ENCODE results near the gene CLCN3. TPM values are rescaled to one million over a fixed set of nuclear protein-coding genes. Genes with fewer than 3 reads are reported as not detected.
A peak's percentile ranks its signal among the peaks of the same experiment; 100 is the strongest.

Gene CLCN3
- total and polyA plus RNA-seq, 9 of the 15 experiments (the other 6 are each of a cell fraction or from before 2014, with no cell fraction given), result 12.7 to 60.6 (median 38.5) TPM

GRCh38 chr4:169649545-169650226 lies 29.3 kb downstream of the CLCN3 start (continued):
- TF ChIP-seq THRB (CRISPR knock-in tag; conservative IDR thresholded peaks at IDR 0.05) (no peak), CHD7 (IDR thresholded peaks at IDR 0.05; ENCODE audit: low read depth, low read length) (no peak), TFAP4 (CRISPR knock-in tag; IDR thresholded peaks at IDR 0.05; ENCODE audit: borderline replicate concordance) (no peak), HDAC1 (IDR thresholded peaks at IDR 0.05) (0 out of 4 replicates have a peak, but pooled peaks of 1 of the 2 experiments have one; percentile 54), DLX4 (CRISPR knock-in tag; IDR thresholded peaks at IDR 0.05) (no peak), MAFG (tag; conservative IDR thresholded peaks at IDR 0.05) (peak; percentile 78), ILF3 (IDR thresholded peaks at IDR 0.05; ENCODE audit: borderline replicate concordance) (no peak), CSDE1 (IDR thresholded peaks at IDR 0.05) (no peak), ELF4 (CRISPR knock-in tag; IDR thresholded peaks at IDR 0.05) (no peak), SETDB1 (IDR thresholded peaks at IDR 0.05; ENCODE audit: low read length) (no peak)
- TF ChIP-seq, protein P1, sequence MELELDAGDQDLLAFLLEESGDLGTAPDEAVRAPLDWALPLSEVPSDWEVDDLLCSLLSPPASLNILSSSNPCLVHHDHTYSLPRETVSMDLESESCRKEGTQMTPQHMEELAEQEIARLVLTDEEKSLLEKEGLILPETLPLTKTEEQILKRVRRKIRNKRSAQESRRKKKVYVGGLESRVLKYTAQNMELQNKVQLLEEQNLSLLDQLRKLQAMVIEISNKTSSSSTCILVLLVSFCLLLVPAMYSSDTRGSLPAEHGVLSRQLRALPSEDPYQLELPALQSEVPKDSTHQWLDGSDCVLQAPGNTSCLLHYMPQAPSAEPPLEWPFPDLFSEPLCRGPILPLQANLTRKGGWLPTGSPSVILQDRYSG (tag; conservative IDR thresholded peaks at IDR 0.05; ENCODE audit: low read depth), result peak; percentile 78

Data from K562 (cell line).